H1 (cell line): ENCODE data around the gene IP6K3.

ENCODE experiments used
- CHD2 ChIP-seq: IDR thresholded peaks from 2 replicates; pipeline ENCODE4 v1.6.1; 2012; ENCODE audit warnings: low read length, improper control_type of control experiment
- RBBP5 ChIP-seq: IDR thresholded peaks from 2 replicates; pipeline ENCODE4 v1.7.1; 2012; ENCODE audit warnings: low read depth, mild to moderate bottlenecking, inconsistent platforms, low read length, moderate library complexity, borderline replicate concordance
- TF ChIP-seq, protein P1 (sequence below), 3 experiments: IDR thresholded peaks; 1 replicate in 2 of 3; 2 replicates in 1 of 3; pipeline versions ENCODE4 v1.5.1 to v1.6.1; 2011; ENCODE audit warnings: low read length in 3 of 3, mild to moderate bottlenecking in 3 of 3, inconsistent platforms in 2 of 3, low read depth in 1 of 3, moderate library complexity in 1 of 3; ENCODE audit not compliant: insufficient read depth in 1 of 3; ENCODE audit errors: control extremely low read depth in 1 of 3
- TF ChIP-seq, protein P2 (sequence below): IDR thresholded peaks from 2 replicates; pipeline ENCODE4 v1.6.1; 2011; ENCODE audit warnings: low read length, improper control_type of control experiment

DNA sequence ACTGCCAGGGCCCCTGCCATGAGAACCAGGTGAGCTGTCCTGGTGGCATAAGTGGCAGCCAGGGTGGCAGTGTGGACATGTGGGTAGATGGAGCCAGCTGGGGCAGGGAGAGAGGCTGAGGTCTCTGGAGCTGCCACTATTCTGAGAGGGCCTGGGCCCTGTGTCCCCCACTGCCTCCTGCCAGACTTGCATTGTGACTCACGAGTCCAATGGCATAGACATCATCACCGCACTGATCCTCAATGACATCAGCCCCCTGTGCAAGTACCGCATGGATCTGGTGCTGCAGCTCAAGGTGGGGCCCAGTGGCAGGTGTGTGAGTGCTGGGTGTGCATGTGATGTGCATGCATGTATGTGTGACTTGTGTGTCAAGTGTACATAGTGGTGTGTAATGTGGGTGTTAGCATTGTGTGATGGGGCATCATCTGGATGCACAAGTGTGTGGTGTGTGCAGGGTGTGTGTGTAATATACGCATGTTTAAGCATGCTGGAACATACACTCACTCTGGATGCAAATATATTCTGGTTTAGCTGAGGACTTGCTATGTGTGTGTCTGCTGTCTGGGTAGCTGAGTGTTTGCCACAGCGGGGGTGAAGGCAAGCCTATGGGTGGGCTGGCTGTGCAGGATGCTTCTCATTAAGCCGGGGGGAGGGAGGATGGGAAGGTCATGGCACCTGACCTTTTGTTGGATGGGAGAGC lies 60.3 kb downstream of the IP6K3 start:
- TF ChIP-seq, protein P1, sequence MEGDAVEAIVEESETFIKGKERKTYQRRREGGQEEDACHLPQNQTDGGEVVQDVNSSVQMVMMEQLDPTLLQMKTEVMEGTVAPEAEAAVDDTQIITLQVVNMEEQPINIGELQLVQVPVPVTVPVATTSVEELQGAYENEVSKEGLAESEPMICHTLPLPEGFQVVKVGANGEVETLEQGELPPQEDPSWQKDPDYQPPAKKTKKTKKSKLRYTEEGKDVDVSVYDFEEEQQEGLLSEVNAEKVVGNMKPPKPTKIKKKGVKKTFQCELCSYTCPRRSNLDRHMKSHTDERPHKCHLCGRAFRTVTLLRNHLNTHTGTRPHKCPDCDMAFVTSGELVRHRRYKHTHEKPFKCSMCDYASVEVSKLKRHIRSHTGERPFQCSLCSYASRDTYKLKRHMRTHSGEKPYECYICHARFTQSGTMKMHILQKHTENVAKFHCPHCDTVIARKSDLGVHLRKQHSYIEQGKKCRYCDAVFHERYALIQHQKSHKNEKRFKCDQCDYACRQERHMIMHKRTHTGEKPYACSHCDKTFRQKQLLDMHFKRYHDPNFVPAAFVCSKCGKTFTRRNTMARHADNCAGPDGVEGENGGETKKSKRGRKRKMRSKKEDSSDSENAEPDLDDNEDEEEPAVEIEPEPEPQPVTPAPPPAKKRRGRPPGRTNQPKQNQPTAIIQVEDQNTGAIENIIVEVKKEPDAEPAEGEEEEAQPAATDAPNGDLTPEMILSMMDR (IDR thresholded peaks at IDR 0.05; ENCODE audit: control extremely low read depth in 1 of 3, insufficient read depth in 1 of 3, low read depth in 1 of 3, low read length in 3 of 3) = no peak
- TF ChIP-seq CHD2 = no peak
- TF ChIP-seq, protein P2, sequence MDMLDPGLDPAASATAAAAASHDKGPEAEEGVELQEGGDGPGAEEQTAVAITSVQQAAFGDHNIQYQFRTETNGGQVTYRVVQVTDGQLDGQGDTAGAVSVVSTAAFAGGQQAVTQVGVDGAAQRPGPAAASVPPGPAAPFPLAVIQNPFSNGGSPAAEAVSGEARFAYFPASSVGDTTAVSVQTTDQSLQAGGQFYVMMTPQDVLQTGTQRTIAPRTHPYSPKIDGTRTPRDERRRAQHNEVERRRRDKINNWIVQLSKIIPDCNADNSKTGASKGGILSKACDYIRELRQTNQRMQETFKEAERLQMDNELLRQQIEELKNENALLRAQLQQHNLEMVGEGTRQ = no peak
- no peak for TF ChIP-seq RBBP5
